ENCODE measurements around the gene TLX1.
A peak's percentile ranks its signal among the peaks of the same experiment; 100 is the strongest.
"Not testable (repeated sequence)": the region's sequence is repeated elsewhere in the genome, so short reads cannot be mapped to it uniquely, and the experiment has no call there.

TLX1 gene

GRCh38 chr10:101143345-101143630, 12.2 kb downstream of the TLX1 start:
- DNase-seq (ENCODE audit: low read depth, low spot score), result no peak
- H3K4me3 ChIP-seq (ENCODE audit: low read length), result no peak overlapping the region

- DNase-seq (ENCODE audit: low read depth, low spot score), result no peak
- H3K4me3 ChIP-seq (ENCODE audit: low read length), result no peak overlapping the region
These were observed 13.0 kb downstream of the TLX1 start for GRCh38 chr10:101144053-101144452.

- no peak overlapping the region for H3K4me3 ChIP-seq (ENCODE audit: low read length)
- DNase-seq (ENCODE audit: low read depth, low spot score), result no peak
These were observed 14.0 kb downstream of the TLX1 start for GRCh38 chr10:101145145-101145544.

GRCh38 chr10:101145750-101146391, 14.8 kb downstream of the TLX1 start:
- no peak for DNase-seq (ENCODE audit: low read depth, low spot score)
- H3K4me3 ChIP-seq (ENCODE audit: low read length), result no peak overlapping the region

- no peak overlapping the region for H3K4me3 ChIP-seq (ENCODE audit: low read length)
- no peak for DNase-seq (ENCODE audit: low read depth, low spot score)
These were observed 15.5 kb downstream of the TLX1 start for GRCh38 chr10:101146392-101147251.

- no peak overlapping the region for H3K4me3 ChIP-seq (ENCODE audit: low read length)
- DNase-seq (ENCODE audit: low read depth, low spot score), result no peak
These were observed 20.3 kb downstream of the TLX1 start for GRCh38 chr10:101151395-101151794.

- DNase-seq (ENCODE audit: low read depth, low spot score), result no peak
- no peak overlapping the region for H3K4me3 ChIP-seq (ENCODE audit: low read length)
These were observed 21.2 kb downstream of the TLX1 start for GRCh38 chr10:101152316-101152715.

- DNase-seq (ENCODE audit: low read depth, low spot score), result not testable (repeated sequence)
These were observed 23.4 kb downstream of the TLX1 start for GRCh38 chr10:101154506-101154905.

GRCh38 chr10:101155896-101156295, 24.8 kb downstream of the TLX1 start:
- DNase-seq (ENCODE audit: low read depth, low spot score), result no peak
- H3K4me3 ChIP-seq (ENCODE audit: low read length), result no peak overlapping the region

More at GRCh38 chr10:101154506-101154905, 23.4 kb downstream of the TLX1 start:
- H3K4me3 ChIP-seq (ENCODE audit: low read length), result not testable (repeated sequence)

- DNase-seq (ENCODE audit: low read depth, low spot score), result no peak
- H3K4me3 ChIP-seq (ENCODE audit: low read length), result no peak overlapping the region
These were observed 26.8 kb downstream of the TLX1 start for GRCh38 chr10:101157756-101158458.

- no peak for DNase-seq (ENCODE audit: low read depth, low spot score)
- H3K4me3 ChIP-seq (ENCODE audit: low read length), result no peak overlapping the region
These were observed 27.5 kb downstream of the TLX1 start for GRCh38 chr10:101158459-101159058.

GRCh38 chr10:101161494-101162299, 30.6 kb downstream of the TLX1 start:
- H3K4me3 ChIP-seq (ENCODE audit: low read length), result peak overlapping the region; percentile 21
- peak; percentile 59 for DNase-seq (ENCODE audit: low read depth, low spot score)

GRCh38 chr10:101162677-101163076, 31.6 kb downstream of the TLX1 start:
- no peak overlapping the region for H3K4me3 ChIP-seq (ENCODE audit: low read length)
- no peak for DNase-seq (ENCODE audit: low read depth, low spot score)

- DNase-seq (ENCODE audit: low read depth, low spot score), result no peak
- no peak overlapping the region for H3K4me3 ChIP-seq (ENCODE audit: low read length)
These were observed 32.9 kb downstream of the TLX1 start for GRCh38 chr10:101164020-101164419.

GRCh38 chr10:101165736-101166135, 34.6 kb downstream of the TLX1 start:
- DNase-seq (ENCODE audit: low read depth, low spot score), result no peak
- no peak overlapping the region for H3K4me3 ChIP-seq (ENCODE audit: low read length)

GRCh38 chr10:101166430-101166829, 35.3 kb downstream of the TLX1 start:
- no peak for DNase-seq (ENCODE audit: low read depth, low spot score)
- no peak overlapping the region for H3K4me3 ChIP-seq (ENCODE audit: low read length)

- H3K4me3 ChIP-seq (ENCODE audit: low read length), result no peak overlapping the region
- no peak for DNase-seq (ENCODE audit: low read depth, low spot score)
These were observed 41.6 kb downstream of the TLX1 start for GRCh38 chr10:101172741-101173140.

GRCh38 chr10:101174319-101174718, 43.2 kb downstream of the TLX1 start:
- no peak overlapping the region for H3K4me3 ChIP-seq (ENCODE audit: low read length)
- DNase-seq (ENCODE audit: low read depth, low spot score), result no peak

- DNase-seq (ENCODE audit: low read depth, low spot score), result no peak
- no peak overlapping the region for H3K4me3 ChIP-seq (ENCODE audit: low read length)
These were observed 45.5 kb downstream of the TLX1 start for GRCh38 chr10:101176577-101176976.
